Osteocyte (in vitro differentiated cells): ENCODE data around the gene DNAH2. TPM values are rescaled to one million over a fixed set of nuclear protein-coding genes. Genes with fewer than 3 reads are reported as not detected.

Experiments used
- DNase-seq: peaks from one replicate; pipeline ENCODE4 v3.0.0; 2021; ENCODE audit warnings: mixed read lengths; ENCODE audit not compliant: unreplicated experiment; ENCODE audit errors: extremely low spot score
- H3K27ac Mint-ChIP-seq: one replicate; pipeline ENCODE4 v1.8.0; 2021; ENCODE audit warnings: mild to moderate bottlenecking, mixed read lengths; ENCODE audit not compliant: unreplicated experiment
- H3K27me3 Mint-ChIP-seq: one replicate; pipeline ENCODE4 v1.8.0; 2021; ENCODE audit warnings: mixed read lengths; ENCODE audit not compliant: unreplicated experiment
- H3K36me3 Mint-ChIP-seq: one replicate; pipeline ENCODE4 v1.8.0; 2021; ENCODE audit warnings: mixed read lengths; ENCODE audit not compliant: unreplicated experiment
- H3K4me1 Mint-ChIP-seq: one replicate; pipeline ENCODE4 v1.8.0; 2021; ENCODE audit warnings: mixed read lengths; ENCODE audit not compliant: unreplicated experiment
- H3K4me3 Mint-ChIP-seq: one replicate; pipeline ENCODE4 v1.8.0; 2021; ENCODE audit warnings: mild to moderate bottlenecking, moderate library complexity, mixed read lengths; ENCODE audit not compliant: unreplicated experiment
- H3K9me3 Mint-ChIP-seq: one replicate; pipeline ENCODE4 v1.8.0; 2021; ENCODE audit warnings: mixed read lengths; ENCODE audit not compliant: unreplicated experiment
- CTCF ChIP-seq: fragments of 200-600 bp; sonication (generic); IDR thresholded peaks from 2 replicates; pipeline ENCODE4 v1.5.0; 2021; ENCODE audit warnings: antibody characterized with exemption, mild to moderate bottlenecking, moderate library complexity
- total RNA-seq: library from RNA; stranded (reverse); gene quantifications from 2 replicates; pipeline ENCODE4 v1.2.1, GENCODE V29; 2021

The DNAH2 gene
- total RNA-seq, 1 donor from 2014 or later, result 0.03 TPM

- H3K4me1 Mint-ChIP-seq, result peaks cover 65% of the 10 kb centered on the region
- H3K27me3 Mint-ChIP-seq, result no peaks in the 10 kb centered on the region
- peak overlapping the region; percentile 94 for H3K4me3 Mint-ChIP-seq
- peaks cover 8% of the 10 kb centered on the region for H3K36me3 Mint-ChIP-seq
- no peaks in the 10 kb centered on the region for H3K9me3 Mint-ChIP-seq
- H3K27ac Mint-ChIP-seq, result peak overlapping the region; percentile 99
- DNase-seq, result peak; percentile 96
- no peak for TF ChIP-seq CTCF
Measured at GRCh38 chr17:7841915-7842379, 124.4 kb downstream of the DNAH2 start.

- no peaks in the 10 kb centered on the region for H3K27me3 Mint-ChIP-seq
- H3K36me3 Mint-ChIP-seq, result peaks cover 8% of the 10 kb centered on the region
- H3K4me3 Mint-ChIP-seq, result peak overlapping the region; percentile 94
- DNase-seq, result no peak
- peak overlapping the region; percentile 99 for H3K27ac Mint-ChIP-seq
- no peak for TF ChIP-seq CTCF
- H3K9me3 Mint-ChIP-seq, result no peaks in the 10 kb centered on the region
- H3K4me1 Mint-ChIP-seq, result peaks cover 58% of the 10 kb centered on the region
Measured at GRCh38 chr17:7842380-7843256, 125.1 kb downstream of the DNAH2 start.

- Mint-ChIP-seq H3K4me1 (peaks cover 55% of the 10 kb centered on the region), H3K4me3 (peak overlapping the region; percentile 94), H3K36me3 (peaks cover 9% of the 10 kb centered on the region), H3K9me3 (no peaks in the 10 kb centered on the region), H3K27me3 (no peaks in the 10 kb centered on the region), H3K27ac (peak overlapping the region; percentile 99)
- DNase-seq, result no peak
- no peak for TF ChIP-seq CTCF
Measured at GRCh38 chr17:7843257-7843535, 125.7 kb downstream of the DNAH2 start.

- Mint-ChIP-seq H3K27me3 (no peaks in the 10 kb centered on the region), H3K36me3 (peaks cover 10% of the 10 kb centered on the region), H3K9me3 (no peaks in the 10 kb centered on the region), H3K4me3 (peak overlapping the region; percentile 94), H3K27ac (peak overlapping the region; percentile 99), H3K4me1 (peaks cover 51% of the 10 kb centered on the region)
- no peak for TF ChIP-seq CTCF
- DNase-seq, result no peak
Measured at GRCh38 chr17:7843536-7844291, 126.2 kb downstream of the DNAH2 start.
